ENCODE measurements around the gene RARRES2. TPM values are rescaled to one million over a fixed set of nuclear protein-coding genes. Genes with fewer than 3 reads are reported as not detected.

RARRES2 gene
- total and polyA plus RNA-seq, 2 donors = 6.5 to 21.9 TPM

GRCh38 chr7:150338166-150338829 lies 3.1 kb downstream of the RARRES2 start:
- Histone ChIP-seq H3K4me1 (ENCODE audit: control insufficient read depth in 2 of 2, insufficient read depth in 2 of 2, low read length in 2 of 2) (peaks cover 0 to 17% of the 10 kb centered on the region in 2 donors), H3K4me3 (ENCODE audit: low read length in 2 of 2) (no peak overlapping the region), H3K36me3 (ENCODE audit: control insufficient read depth in 2 of 2, insufficient read depth in 2 of 2, low read length in 1 of 2) (peaks cover 26 to 33% of the 10 kb centered on the region in 2 donors), H3K9me3 (ENCODE audit: control insufficient read depth in 2 of 2, insufficient read depth in 1 of 2, low read length in 1 of 2) (no peaks in the 10 kb centered on the region), H3K27me3 (ENCODE audit: control insufficient read depth in 2 of 2, insufficient read depth in 1 of 2, low read length in 1 of 2) (peaks cover 6 to 49% of the 10 kb centered on the region in 2 donors), H3K27ac (ENCODE audit: low read depth in 1 of 2, low read length in 1 of 2) (no peak overlapping the region)
- DNase-seq (ENCODE audit: low read depth in 6 of 9, low spot score in 9 of 9) = no peak
- WGBS = 95% methylated on average over 11 of the region's 11 CpGs

- WGBS = 97% methylated on average over 6 of the region's 6 CpGs
- no peak for DNase-seq (ENCODE audit: low read depth in 6 of 9, low spot score in 9 of 9)
- Histone ChIP-seq H3K9me3 (ENCODE audit: control insufficient read depth in 2 of 2, insufficient read depth in 1 of 2, low read length in 1 of 2) (no peaks in the 10 kb centered on the region), H3K27me3 (ENCODE audit: control insufficient read depth in 2 of 2, insufficient read depth in 1 of 2, low read length in 1 of 2) (peaks cover 6 to 42% of the 10 kb centered on the region in 2 donors), H3K4me1 (ENCODE audit: control insufficient read depth in 2 of 2, insufficient read depth in 2 of 2, low read length in 2 of 2) (peaks cover 0 to 17% of the 10 kb centered on the region in 2 donors), H3K36me3 (ENCODE audit: control insufficient read depth in 2 of 2, insufficient read depth in 2 of 2, low read length in 1 of 2) (peaks cover 30 to 34% of the 10 kb centered on the region in 2 donors), H3K4me3 (ENCODE audit: low read length in 2 of 2) (no peak overlapping the region), H3K27ac (ENCODE audit: low read depth in 1 of 2, low read length in 1 of 2) (no peak overlapping the region)
Measured at GRCh38 chr7:150337659-150338081, 3.8 kb downstream of the RARRES2 start.

GRCh38 chr7:150337179-150337578 lies 4.2 kb downstream of the RARRES2 start:
- H3K4me1 ChIP-seq (ENCODE audit: control insufficient read depth in 2 of 2, insufficient read depth in 2 of 2, low read length in 2 of 2) = peaks cover 0 to 17% of the 10 kb centered on the region in 2 donors
- H3K4me3 ChIP-seq (ENCODE audit: low read length in 2 of 2) = no peak overlapping the region
- peaks cover 31 to 37% of the 10 kb centered on the region in 2 donors for H3K36me3 ChIP-seq (ENCODE audit: control insufficient read depth in 2 of 2, insufficient read depth in 2 of 2, low read length in 1 of 2)
- DNase-seq (ENCODE audit: low read depth in 6 of 9, low spot score in 9 of 9) = no peak
- 98% methylated on average over 18 of the region's 18 CpGs for WGBS
- peaks cover 6 to 38% of the 10 kb centered on the region in 2 donors for H3K27me3 ChIP-seq (ENCODE audit: control insufficient read depth in 2 of 2, insufficient read depth in 1 of 2, low read length in 1 of 2)
- H3K27ac ChIP-seq (ENCODE audit: low read depth in 1 of 2, low read length in 1 of 2) = no peak overlapping the region
- H3K9me3 ChIP-seq (ENCODE audit: control insufficient read depth in 2 of 2, insufficient read depth in 1 of 2, low read length in 1 of 2) = no peaks in the 10 kb centered on the region

- Histone ChIP-seq H3K27me3 (ENCODE audit: control insufficient read depth in 2 of 2, insufficient read depth in 1 of 2, low read length in 1 of 2) (peaks cover 6 to 33% of the 10 kb centered on the region in 2 donors), H3K36me3 (ENCODE audit: control insufficient read depth in 2 of 2, insufficient read depth in 2 of 2, low read length in 1 of 2) (peaks cover 36 to 41% of the 10 kb centered on the region in 2 donors), H3K27ac (ENCODE audit: low read depth in 1 of 2, low read length in 1 of 2) (no peak overlapping the region), H3K4me1 (ENCODE audit: control insufficient read depth in 2 of 2, insufficient read depth in 2 of 2, low read length in 2 of 2) (peaks cover 0 to 17% of the 10 kb centered on the region in 2 donors), H3K4me3 (ENCODE audit: low read length in 2 of 2) (no peak overlapping the region), H3K9me3 (ENCODE audit: control insufficient read depth in 2 of 2, insufficient read depth in 1 of 2, low read length in 1 of 2) (no peaks in the 10 kb centered on the region)
- no peak for DNase-seq (ENCODE audit: low read depth in 6 of 9, low spot score in 9 of 9)
- 99% methylated on average over 14 of the region's 14 CpGs for WGBS
Measured at GRCh38 chr7:150336746-150337145, 4.7 kb downstream of the RARRES2 start.

- 98% methylated on average over 6 of the region's 6 CpGs for WGBS
- H3K4me1 ChIP-seq (ENCODE audit: control insufficient read depth in 2 of 2, insufficient read depth in 2 of 2, low read length in 2 of 2) = peaks cover 0 to 10% of the 10 kb centered on the region in 2 donors
- no peaks in the 10 kb centered on the region for H3K9me3 ChIP-seq (ENCODE audit: control insufficient read depth in 2 of 2, insufficient read depth in 1 of 2, low read length in 1 of 2)
- no peak overlapping the region for H3K4me3 ChIP-seq (ENCODE audit: low read length in 2 of 2)
- DNase-seq (ENCODE audit: low read depth in 6 of 9, low spot score in 9 of 9) = no peak
- H3K36me3 ChIP-seq (ENCODE audit: control insufficient read depth in 2 of 2, insufficient read depth in 2 of 2, low read length in 1 of 2) = peaks cover 45 to 50% of the 10 kb centered on the region in 2 donors
- H3K27ac ChIP-seq (ENCODE audit: low read depth in 1 of 2, low read length in 1 of 2) = no peak overlapping the region
- peaks cover 0 to 23% of the 10 kb centered on the region in 2 donors for H3K27me3 ChIP-seq (ENCODE audit: control insufficient read depth in 2 of 2, insufficient read depth in 1 of 2, low read length in 1 of 2)
Measured at GRCh38 chr7:150335774-150336112, 5.7 kb downstream of the RARRES2 start.

- no peak for DNase-seq (ENCODE audit: low read depth in 6 of 9, low spot score in 9 of 9)
- H3K27me3 ChIP-seq (ENCODE audit: control insufficient read depth in 2 of 2, insufficient read depth in 1 of 2, low read length in 1 of 2) = peaks cover 0 to 18% of the 10 kb centered on the region in 2 donors
- 93% methylated on average over 7 of the region's 7 CpGs for WGBS
- peaks cover 50 to 55% of the 10 kb centered on the region in 2 donors for H3K36me3 ChIP-seq (ENCODE audit: control insufficient read depth in 2 of 2, insufficient read depth in 2 of 2, low read length in 1 of 2)
- H3K4me1 ChIP-seq (ENCODE audit: control insufficient read depth in 2 of 2, insufficient read depth in 2 of 2, low read length in 2 of 2) = peaks cover 0 to 6% of the 10 kb centered on the region in 2 donors
- H3K27ac ChIP-seq (ENCODE audit: low read depth in 1 of 2, low read length in 1 of 2) = no peak overlapping the region
- H3K4me3 ChIP-seq (ENCODE audit: low read length in 2 of 2) = no peak overlapping the region
- H3K9me3 ChIP-seq (ENCODE audit: control insufficient read depth in 2 of 2, insufficient read depth in 1 of 2, low read length in 1 of 2) = no peaks in the 10 kb centered on the region
Measured at GRCh38 chr7:150335108-150335773, 6.2 kb downstream of the RARRES2 start.

GRCh38 chr7:150334108-150334507 lies 7.3 kb downstream of the RARRES2 start:
- DNase-seq (ENCODE audit: low read depth in 6 of 9, low spot score in 9 of 9) = no peak
- H3K36me3 ChIP-seq (ENCODE audit: control insufficient read depth in 2 of 2, insufficient read depth in 2 of 2, low read length in 1 of 2) = peaks cover 62 to 66% of the 10 kb centered on the region in 2 donors
- no peak overlapping the region for H3K4me3 ChIP-seq (ENCODE audit: low read length in 2 of 2)
- H3K27ac ChIP-seq (ENCODE audit: low read depth in 1 of 2, low read length in 1 of 2) = no peak overlapping the region
- H3K9me3 ChIP-seq (ENCODE audit: control insufficient read depth in 2 of 2, insufficient read depth in 1 of 2, low read length in 1 of 2) = no peaks in the 10 kb centered on the region
- over 99% methylated on average over 8 of the region's 8 CpGs for WGBS
- H3K27me3 ChIP-seq (ENCODE audit: control insufficient read depth in 2 of 2, insufficient read depth in 1 of 2, low read length in 1 of 2) = peaks cover 0 to 7% of the 10 kb centered on the region in 2 donors
- H3K4me1 ChIP-seq (ENCODE audit: control insufficient read depth in 2 of 2, insufficient read depth in 2 of 2, low read length in 2 of 2) = no peaks in the 10 kb centered on the region

GRCh38 chr7:150333659-150334058 lies 7.8 kb downstream of the RARRES2 start:
- WGBS = 97% methylated on average over 10 of the region's 10 CpGs
- H3K4me3 ChIP-seq (ENCODE audit: low read length in 2 of 2) = no peak overlapping the region
- no peak for DNase-seq (ENCODE audit: low read depth in 6 of 9, low spot score in 9 of 9)
- H3K27ac ChIP-seq (ENCODE audit: low read depth in 1 of 2, low read length in 1 of 2) = no peak overlapping the region
- H3K4me1 ChIP-seq (ENCODE audit: control insufficient read depth in 2 of 2, insufficient read depth in 2 of 2, low read length in 2 of 2) = no peaks in the 10 kb centered on the region
- peaks cover 66 to 71% of the 10 kb centered on the region in 2 donors for H3K36me3 ChIP-seq (ENCODE audit: control insufficient read depth in 2 of 2, insufficient read depth in 2 of 2, low read length in 1 of 2)
- H3K27me3 ChIP-seq (ENCODE audit: control insufficient read depth in 2 of 2, insufficient read depth in 1 of 2, low read length in 1 of 2) = peaks cover 0 to 3% of the 10 kb centered on the region in 2 donors
- no peaks in the 10 kb centered on the region for H3K9me3 ChIP-seq (ENCODE audit: control insufficient read depth in 2 of 2, insufficient read depth in 1 of 2, low read length in 1 of 2)

- Histone ChIP-seq H3K36me3 (ENCODE audit: control insufficient read depth in 2 of 2, insufficient read depth in 2 of 2, low read length in 1 of 2) (peaks cover 67 to 73% of the 10 kb centered on the region in 2 donors), H3K27me3 (ENCODE audit: control insufficient read depth in 2 of 2, insufficient read depth in 1 of 2, low read length in 1 of 2) (no peaks in the 10 kb centered on the region), H3K27ac (ENCODE audit: low read depth in 1 of 2, low read length in 1 of 2) (no peak overlapping the region), H3K9me3 (ENCODE audit: control insufficient read depth in 2 of 2, insufficient read depth in 1 of 2, low read length in 1 of 2) (no peaks in the 10 kb centered on the region), H3K4me3 (ENCODE audit: low read length in 2 of 2) (no peak overlapping the region), H3K4me1 (ENCODE audit: control insufficient read depth in 2 of 2, insufficient read depth in 2 of 2, low read length in 2 of 2) (no peaks in the 10 kb centered on the region)
- 98% methylated on average over 18 of the region's 18 CpGs for WGBS
- DNase-seq (ENCODE audit: low read depth in 6 of 9, low spot score in 9 of 9) = no peak
Measured at GRCh38 chr7:150332852-150333635, 8.4 kb downstream of the RARRES2 start.
